Dendritic cell treated with granulocyte-macrophage colony-stimulating factor and Interleukin-4, amounts not matched to agents 40 ng/mL and 50 ng/mL, for 4 days (primary cell): ENCODE results near the gene PPP6R2.
"Not testable (repeated sequence)": the region's sequence is repeated elsewhere in the genome, so short reads cannot be mapped to it uniquely, and the experiment has no call there.

Source experiments
- H3K27ac Mint-ChIP-seq: one replicate; pipeline ENCODE4 v1.8.0; 2022; ENCODE audit warnings: mild to moderate bottlenecking, mixed read lengths
- H3K27me3 Mint-ChIP-seq: one replicate; pipeline ENCODE4 v1.8.0; 2022; ENCODE audit warnings: mild to moderate bottlenecking, mixed read lengths
- H3K36me3 Mint-ChIP-seq: one replicate; pipeline ENCODE4 v1.8.0; 2022; ENCODE audit warnings: low read depth, mixed read lengths
- H3K4me1 Mint-ChIP-seq: one replicate; pipeline ENCODE4 v1.8.0; 2022; ENCODE audit warnings: low read depth, mixed read lengths
- H3K4me3 Mint-ChIP-seq: one replicate; pipeline ENCODE4 v1.8.0; 2022; ENCODE audit warnings: mild to moderate bottlenecking, moderate library complexity, mixed read lengths
- H3K9me3 Mint-ChIP-seq: one replicate; pipeline ENCODE4 v1.8.0; 2022; ENCODE audit warnings: mixed read lengths
- intact Hi-C: fragments of 100-400 bp; cut with micrococcal nuclease; formaldehyde crosslinking; loops from one replicate; pipeline ENCODE4 v1.15.0; 2022

PPP6R2 gene

DNA sequence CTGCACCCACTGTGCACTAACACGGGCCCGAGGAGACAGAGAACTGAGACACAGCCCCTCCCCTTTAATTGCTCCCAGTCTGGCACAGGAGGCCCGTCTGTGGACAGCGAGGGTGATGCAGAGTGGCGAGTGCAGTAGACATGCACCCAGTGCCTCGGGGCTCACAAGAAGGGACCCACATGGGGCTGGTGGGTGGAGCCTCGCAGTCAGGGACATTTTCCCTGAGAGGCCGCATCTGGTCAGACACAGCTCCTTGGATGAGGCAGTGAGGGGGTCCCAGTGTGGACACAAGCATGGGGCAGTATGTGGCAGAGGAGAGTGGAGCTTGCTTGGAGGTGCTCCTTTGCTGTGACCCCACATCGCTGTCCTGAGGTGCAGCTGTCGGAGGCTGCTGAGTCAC is 76.9 kb downstream of the PPP6R2 start:
- Mint-ChIP-seq H3K4me3 (no peak overlapping the region), H3K27me3 (no peaks in the 10 kb centered on the region), H3K27ac (peak overlapping the region; percentile 92), H3K9me3 (no peaks in the 10 kb centered on the region), H3K4me1 (peaks cover 34% of the 10 kb centered on the region), H3K36me3 (peaks cover 98% of the 10 kb centered on the region)
- intact Hi-C loops, result loop anchor here (10.0 kb wide), 1 partner anchor 45 kb away; no protein-coding TSS in a partner anchor

- Mint-ChIP-seq H3K9me3 (no peaks in the 10 kb centered on the region), H3K27me3 (no peaks in the 10 kb centered on the region), H3K4me1 (peaks cover 35% of the 10 kb centered on the region), H3K36me3 (peaks cover 98% of the 10 kb centered on the region), H3K27ac (peak overlapping the region; percentile 92), H3K4me3 (no peak overlapping the region)
- intact Hi-C loops, result loop anchor here (10.0 kb wide), 1 partner anchor 46 kb away; no protein-coding TSS in a partner anchor
Measured at GRCh38 chr22:50420581-50420980, 77.5 kb downstream of the PPP6R2 start.

GRCh38 chr22:50422046-50422445 is 78.9 kb downstream of the PPP6R2 start:
- intact Hi-C loops, result loop anchor here (10.0 kb wide), 1 partner anchor 47 kb away; no protein-coding TSS in a partner anchor
- peaks cover 32% of the 10 kb centered on the region for H3K4me1 Mint-ChIP-seq
- H3K27ac Mint-ChIP-seq, result peak overlapping the region; percentile 26
- no peaks in the 10 kb centered on the region for H3K27me3 Mint-ChIP-seq
- peaks cover 98% of the 10 kb centered on the region for H3K36me3 Mint-ChIP-seq
- no peak overlapping the region for H3K4me3 Mint-ChIP-seq
- no peaks in the 10 kb centered on the region for H3K9me3 Mint-ChIP-seq

- H3K4me1 Mint-ChIP-seq, result peaks cover 21% of the 10 kb centered on the region
- peaks cover 100% of the 10 kb centered on the region for H3K36me3 Mint-ChIP-seq
Measured at GRCh38 chr22:50422961-50423815, 80.1 kb downstream of the PPP6R2 start.

GRCh38 chr22:50423956-50424355 is 80.8 kb downstream of the PPP6R2 start:
- Mint-ChIP-seq H3K27me3 (no peaks in the 10 kb centered on the region), H3K27ac (no peak overlapping the region), H3K4me1 (peaks cover 17% of the 10 kb centered on the region), H3K36me3 (peaks cover 100% of the 10 kb centered on the region), H3K4me3 (no peak overlapping the region), H3K9me3 (no peaks in the 10 kb centered on the region)
- intact Hi-C loops, result loop anchor here (10.0 kb wide), 1 partner anchor 49 kb away; no protein-coding TSS in a partner anchor

More at GRCh38 chr22:50422961-50423815, 80.1 kb downstream of the PPP6R2 start:
- Mint-ChIP-seq H3K27me3 (no peaks in the 10 kb centered on the region), H3K4me3 (no peak overlapping the region), H3K27ac (no peak overlapping the region), H3K9me3 (no peaks in the 10 kb centered on the region)
- intact Hi-C loops, result loop anchor here (10.0 kb wide), 1 partner anchor 48 kb away; no protein-coding TSS in a partner anchor

DNA sequence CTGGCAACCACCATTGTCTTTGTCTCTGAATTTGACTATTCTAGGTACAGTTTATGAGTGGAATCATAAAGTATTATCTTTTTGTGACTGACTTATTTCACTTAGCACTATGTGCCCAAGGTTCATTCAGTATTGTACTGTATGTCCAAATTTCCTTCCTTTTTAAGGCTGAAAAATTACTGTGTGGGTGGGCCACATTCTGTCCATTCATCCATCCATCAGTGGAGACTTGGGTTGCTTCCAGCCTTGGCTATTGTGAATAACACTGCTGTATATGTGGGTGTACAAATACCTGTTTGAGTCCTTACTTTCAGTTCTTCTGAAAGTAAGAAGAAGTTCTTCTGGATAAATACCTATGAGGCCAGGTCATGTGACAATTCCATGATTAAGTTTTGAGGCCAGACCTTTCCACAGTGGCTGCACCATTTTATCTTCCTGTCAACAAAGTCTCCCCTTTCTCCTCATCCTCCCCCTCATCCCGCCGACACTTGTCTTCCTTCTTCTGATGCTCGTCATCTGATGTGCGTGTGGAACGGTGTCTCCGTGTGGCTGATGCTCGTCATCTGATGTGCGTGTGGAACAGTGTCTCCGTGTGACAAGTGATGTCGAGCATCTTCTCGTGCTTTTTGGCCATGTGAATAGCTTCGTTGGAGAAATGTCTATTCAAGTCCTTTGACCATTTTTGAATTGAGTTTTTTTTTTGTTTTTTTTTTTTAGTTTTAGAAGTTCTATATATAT is 82.2 kb downstream of the PPP6R2 start:
- intact Hi-C loops, result loop anchor here (10.0 kb wide), 1 partner anchor 51 kb away; no protein-coding TSS in a partner anchor
- no peak overlapping the region for H3K27ac Mint-ChIP-seq
- no peaks in the 10 kb centered on the region for H3K9me3 Mint-ChIP-seq
- peaks cover 5% of the 10 kb centered on the region for H3K4me1 Mint-ChIP-seq
- no peaks in the 10 kb centered on the region for H3K27me3 Mint-ChIP-seq
- peaks cover 100% of the 10 kb centered on the region for H3K36me3 Mint-ChIP-seq
- no peak overlapping the region for H3K4me3 Mint-ChIP-seq

- no peaks in the 10 kb centered on the region for H3K4me1 Mint-ChIP-seq
- H3K27ac Mint-ChIP-seq, result no peak overlapping the region
- peaks cover 88% of the 10 kb centered on the region for H3K36me3 Mint-ChIP-seq
- no peak overlapping the region for H3K4me3 Mint-ChIP-seq
- H3K27me3 Mint-ChIP-seq, result no peaks in the 10 kb centered on the region
- H3K9me3 Mint-ChIP-seq, result no peaks in the 10 kb centered on the region
- intact Hi-C loops, result no loop called here
Measured at GRCh38 chr22:50432131-50432876, 89.2 kb downstream of the PPP6R2 start.

DNA sequence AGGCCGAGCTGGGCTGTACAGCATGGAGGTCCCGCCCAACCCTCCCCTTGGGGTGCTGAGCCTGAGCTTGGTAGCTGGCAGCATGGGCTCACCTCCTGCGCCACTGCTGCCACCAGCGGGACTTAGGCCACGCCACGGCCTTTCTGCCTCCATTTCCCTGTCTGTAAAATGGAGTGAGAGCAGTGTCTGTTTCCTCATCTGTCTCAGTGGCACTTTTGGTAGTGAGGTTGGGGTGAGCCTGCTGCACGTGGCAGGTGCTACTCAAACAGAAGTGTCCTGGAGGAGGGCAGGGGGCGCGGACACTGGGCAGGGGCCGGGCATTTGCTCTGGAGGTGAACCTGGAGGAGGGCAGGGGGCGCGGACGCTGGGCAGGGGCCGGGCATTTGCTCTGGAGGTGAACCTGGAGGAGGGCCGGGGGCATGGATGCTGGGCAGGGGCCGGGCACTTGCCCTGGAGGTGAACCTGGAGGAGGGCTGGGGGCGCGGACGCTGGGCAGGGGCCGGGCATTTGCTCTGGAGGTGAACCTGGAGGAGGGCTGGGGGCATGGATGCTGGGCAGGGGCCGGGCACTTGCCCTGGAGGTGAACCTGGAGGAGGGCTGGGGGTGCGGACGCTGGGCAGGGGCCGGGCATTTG is 89.9 kb downstream of the PPP6R2 start:
- H3K9me3 Mint-ChIP-seq, intact Hi-C loops, H3K4me1 Mint-ChIP-seq, H3K4me3 Mint-ChIP-seq, H3K27ac Mint-ChIP-seq, H3K27me3 Mint-ChIP-seq: not testable (repeated sequence)
- peaks cover 88% of the 10 kb centered on the region for H3K36me3 Mint-ChIP-seq

- peaks cover 88% of the 10 kb centered on the region for H3K36me3 Mint-ChIP-seq
- no peak overlapping the region for H3K4me3 Mint-ChIP-seq
- intact Hi-C loops, result no loop called here
- no peaks in the 10 kb centered on the region for H3K4me1 Mint-ChIP-seq
- H3K27me3 Mint-ChIP-seq, result no peaks in the 10 kb centered on the region
- H3K9me3 Mint-ChIP-seq, result no peaks in the 10 kb centered on the region
- no peak overlapping the region for H3K27ac Mint-ChIP-seq
Measured at GRCh38 chr22:50434849-50435248, 91.7 kb downstream of the PPP6R2 start.

- H3K4me3 Mint-ChIP-seq, result no peak overlapping the region
- no peaks in the 10 kb centered on the region for H3K27me3 Mint-ChIP-seq
- no peaks in the 10 kb centered on the region for H3K4me1 Mint-ChIP-seq
- peaks cover 88% of the 10 kb centered on the region for H3K36me3 Mint-ChIP-seq
- H3K27ac Mint-ChIP-seq, result no peak overlapping the region
- no peaks in the 10 kb centered on the region for H3K9me3 Mint-ChIP-seq
- intact Hi-C loops, result no loop called here
Measured at GRCh38 chr22:50435291-50436014, 92.3 kb downstream of the PPP6R2 start.

GRCh38 chr22:50436015-50436830 is 93.1 kb downstream of the PPP6R2 start:
- H3K36me3 Mint-ChIP-seq, result peaks cover 88% of the 10 kb centered on the region
- H3K9me3 Mint-ChIP-seq, result no peaks in the 10 kb centered on the region
- H3K27ac Mint-ChIP-seq, result no peak overlapping the region
- no peaks in the 10 kb centered on the region for H3K4me1 Mint-ChIP-seq
- intact Hi-C loops, result no loop called here
- no peak overlapping the region for H3K4me3 Mint-ChIP-seq
- no peaks in the 10 kb centered on the region for H3K27me3 Mint-ChIP-seq

- no peaks in the 10 kb centered on the region for H3K4me1 Mint-ChIP-seq
- no peak overlapping the region for H3K4me3 Mint-ChIP-seq
- H3K9me3 Mint-ChIP-seq, result no peaks in the 10 kb centered on the region
- H3K27ac Mint-ChIP-seq, result no peak overlapping the region
- intact Hi-C loops, result no loop called here
- no peaks in the 10 kb centered on the region for H3K27me3 Mint-ChIP-seq
- peaks cover 88% of the 10 kb centered on the region for H3K36me3 Mint-ChIP-seq
Measured at GRCh38 chr22:50436841-50437341, 93.8 kb downstream of the PPP6R2 start.
